Stimulated activated CD4-positive, alpha-beta T cell treated with anti-CD3 and anti-CD28 coated beads, Interleukin-1b, Interleukin-23, amount 100 ng/mL, for 1 hour (primary cell): ENCODE results near the gene NKTR.
A peak's percentile ranks its signal among the peaks of the same experiment; 100 is the strongest.

Source experiments
- DNase-seq, 2 donors: peaks; one replicate each; pipeline ENCODE4 v3.0.0-alpha.2; 2020; ENCODE audit warnings: low read depth in 2 of 2

Gene NKTR

DNA sequence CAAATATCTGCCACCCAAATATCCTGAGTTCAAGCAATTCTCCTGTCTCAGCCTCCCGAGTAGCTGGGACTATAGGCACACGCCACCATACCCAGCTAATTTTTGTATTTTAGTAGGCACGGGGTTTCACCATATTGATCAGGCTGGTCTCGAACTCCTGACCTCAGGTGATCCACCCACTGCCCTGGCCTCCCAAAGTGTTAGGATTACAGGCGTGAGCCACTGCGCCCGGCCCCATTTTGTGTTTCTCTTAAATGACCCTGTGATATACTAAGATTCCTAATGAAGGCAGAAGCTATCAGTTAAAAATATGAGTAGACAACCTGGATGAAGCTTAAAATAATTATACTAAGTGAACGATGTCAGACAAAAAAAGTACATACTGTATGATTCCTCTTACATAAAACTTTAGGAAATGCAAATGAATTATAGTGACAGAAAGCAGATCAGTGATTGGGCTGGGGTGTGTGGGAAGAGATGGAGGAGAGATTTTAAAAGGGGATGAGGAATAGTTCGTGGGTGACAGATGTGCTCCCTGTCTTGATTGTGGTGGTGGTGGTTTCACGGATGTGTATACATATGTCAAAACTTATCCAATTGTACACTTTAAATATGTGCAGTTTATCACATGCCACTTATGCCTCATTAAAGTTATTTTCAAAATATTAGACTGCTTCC lies 81.0 kb downstream of the NKTR start:
- DNase-seq: no peak

DNA sequence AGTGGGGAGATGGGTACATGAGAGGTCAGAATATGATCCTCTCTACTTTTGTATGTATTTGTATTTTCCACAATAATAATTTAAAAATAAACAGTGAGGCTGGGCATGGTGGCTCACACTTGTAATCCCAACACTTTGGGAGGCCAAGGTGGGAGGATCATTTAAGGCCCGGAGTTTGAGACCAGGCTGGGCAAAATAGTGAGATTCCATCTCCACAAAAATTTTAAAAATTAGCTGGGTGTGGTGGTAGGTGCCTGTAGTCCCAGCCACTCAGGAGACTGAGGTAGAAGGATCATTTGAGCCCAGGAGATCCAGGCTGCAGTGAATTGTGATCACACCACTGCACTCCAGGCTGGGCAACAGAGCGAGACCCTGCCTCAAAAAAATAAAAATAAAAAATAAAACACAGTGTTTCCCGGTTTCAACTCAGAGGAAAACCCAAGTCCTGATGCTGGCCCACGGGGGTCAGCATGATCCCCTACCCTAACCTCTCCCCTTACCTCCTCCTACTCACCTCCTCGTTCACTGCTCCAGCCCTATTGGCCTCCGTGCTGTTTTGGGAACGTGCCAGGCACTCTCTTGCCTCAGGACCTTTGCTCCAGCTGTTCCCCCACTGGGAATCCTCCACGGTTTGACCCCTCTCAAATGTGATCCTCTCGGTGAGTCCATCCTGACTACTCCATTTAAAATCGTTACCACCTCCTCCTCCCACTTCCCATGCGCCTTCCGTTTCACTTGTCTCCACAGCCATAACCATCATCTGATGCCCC lies 82.0 kb downstream of the NKTR start:
- no peak for DNase-seq

DNA sequence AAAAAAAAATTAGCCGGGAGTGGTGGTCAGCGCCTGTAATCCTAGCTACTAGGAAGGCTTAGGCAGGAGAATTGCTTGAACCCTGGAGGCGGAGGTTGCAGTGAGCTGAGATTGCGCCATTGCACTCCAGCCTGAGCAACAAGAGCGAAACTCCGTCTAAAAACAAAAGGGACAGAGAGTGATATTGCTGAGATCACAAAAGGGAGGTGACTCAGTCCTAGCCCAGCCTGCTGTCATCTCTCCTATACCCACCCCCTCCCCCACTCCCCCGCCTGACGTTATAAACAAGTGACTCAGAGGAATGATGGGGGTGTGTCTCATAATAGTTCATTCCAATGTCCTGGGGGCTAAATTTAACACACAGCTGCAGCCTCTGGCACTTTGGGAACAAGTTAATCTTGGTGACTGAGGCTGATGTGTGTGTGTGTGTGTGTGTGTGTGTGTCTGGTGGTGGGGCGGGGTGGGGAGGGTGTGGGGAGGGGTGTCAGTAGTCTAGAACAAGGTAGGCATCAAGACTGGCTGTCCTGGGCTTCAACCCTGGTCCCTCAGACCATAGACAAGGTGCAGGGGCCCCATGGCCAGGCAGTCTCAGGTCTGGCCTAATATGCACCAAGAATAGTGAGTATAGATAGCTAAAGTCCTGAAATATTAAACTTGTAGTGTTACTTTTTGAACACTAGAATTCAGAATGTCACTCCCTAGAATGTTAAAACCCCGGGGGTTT lies 83.6 kb downstream of the NKTR start:
- peak in 1 of 2 donors; percentile 7 for DNase-seq

DNA sequence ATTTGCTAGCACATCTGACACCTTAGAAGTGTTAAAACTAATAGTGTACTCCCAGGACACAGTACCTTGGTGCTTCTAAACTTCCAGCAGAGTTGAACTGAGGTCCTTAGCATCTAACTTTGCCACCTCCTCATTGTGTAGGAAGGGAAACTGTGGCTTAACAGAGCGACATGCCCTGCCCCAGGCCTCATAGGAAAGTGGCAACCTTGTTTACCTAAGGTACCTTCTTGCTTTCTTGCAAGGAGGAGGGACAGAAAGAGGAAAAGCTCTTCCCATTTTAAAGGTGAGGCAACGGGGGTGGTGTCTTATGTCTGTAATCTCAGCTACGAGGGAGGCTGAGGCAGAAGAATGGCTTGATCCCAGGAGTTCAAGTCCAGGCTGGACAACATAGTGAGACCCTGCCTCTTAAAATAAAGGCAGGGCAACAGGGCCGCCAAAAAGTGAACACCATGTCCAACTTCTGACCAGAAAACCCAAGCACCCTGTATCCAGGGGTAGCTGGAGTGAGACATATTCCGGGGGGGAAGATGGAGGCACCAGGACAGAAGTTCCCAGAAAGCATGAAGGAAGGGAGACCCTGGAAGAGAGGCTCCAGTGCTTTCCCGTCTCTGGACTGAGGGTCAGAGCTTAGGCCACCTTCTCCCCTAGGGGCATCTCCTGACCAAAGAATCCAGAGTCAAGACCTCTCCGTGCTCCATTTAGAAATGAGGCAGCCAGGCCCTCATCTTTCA lies 84.3 kb downstream of the NKTR start:
- no peak for DNase-seq

DNA sequence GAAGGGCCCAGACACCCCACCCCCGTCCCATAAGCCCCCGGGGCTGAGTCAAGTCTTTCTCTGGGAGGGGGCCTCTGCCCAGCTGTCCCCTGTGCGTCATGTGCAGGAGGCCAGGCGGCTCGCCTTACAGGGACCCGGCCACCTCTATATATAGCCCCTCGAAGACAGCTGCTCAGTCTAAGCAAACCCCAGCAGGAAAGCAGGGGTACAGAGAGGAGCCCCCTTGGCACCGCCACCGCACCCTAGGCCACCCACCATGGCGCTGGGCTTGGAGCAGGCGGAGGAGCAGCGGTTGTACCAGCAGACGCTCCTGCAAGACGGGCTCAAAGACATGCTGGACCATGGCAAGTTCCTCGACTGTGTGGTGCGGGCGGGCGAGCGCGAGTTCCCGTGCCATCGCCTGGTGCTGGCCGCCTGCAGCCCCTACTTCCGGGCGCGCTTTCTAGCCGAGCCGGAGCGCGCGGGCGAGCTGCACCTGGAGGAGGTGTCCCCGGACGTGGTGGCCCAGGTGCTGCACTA lies 84.9 kb downstream of the NKTR start, which contains the start of gene KLHL40:
KLHL40 (plus strand) TSS at position 175 of the 519 bp plus-strand sequence; CDS start at position 257, 82 bp downstream.
- DNase-seq: no peak

DNA sequence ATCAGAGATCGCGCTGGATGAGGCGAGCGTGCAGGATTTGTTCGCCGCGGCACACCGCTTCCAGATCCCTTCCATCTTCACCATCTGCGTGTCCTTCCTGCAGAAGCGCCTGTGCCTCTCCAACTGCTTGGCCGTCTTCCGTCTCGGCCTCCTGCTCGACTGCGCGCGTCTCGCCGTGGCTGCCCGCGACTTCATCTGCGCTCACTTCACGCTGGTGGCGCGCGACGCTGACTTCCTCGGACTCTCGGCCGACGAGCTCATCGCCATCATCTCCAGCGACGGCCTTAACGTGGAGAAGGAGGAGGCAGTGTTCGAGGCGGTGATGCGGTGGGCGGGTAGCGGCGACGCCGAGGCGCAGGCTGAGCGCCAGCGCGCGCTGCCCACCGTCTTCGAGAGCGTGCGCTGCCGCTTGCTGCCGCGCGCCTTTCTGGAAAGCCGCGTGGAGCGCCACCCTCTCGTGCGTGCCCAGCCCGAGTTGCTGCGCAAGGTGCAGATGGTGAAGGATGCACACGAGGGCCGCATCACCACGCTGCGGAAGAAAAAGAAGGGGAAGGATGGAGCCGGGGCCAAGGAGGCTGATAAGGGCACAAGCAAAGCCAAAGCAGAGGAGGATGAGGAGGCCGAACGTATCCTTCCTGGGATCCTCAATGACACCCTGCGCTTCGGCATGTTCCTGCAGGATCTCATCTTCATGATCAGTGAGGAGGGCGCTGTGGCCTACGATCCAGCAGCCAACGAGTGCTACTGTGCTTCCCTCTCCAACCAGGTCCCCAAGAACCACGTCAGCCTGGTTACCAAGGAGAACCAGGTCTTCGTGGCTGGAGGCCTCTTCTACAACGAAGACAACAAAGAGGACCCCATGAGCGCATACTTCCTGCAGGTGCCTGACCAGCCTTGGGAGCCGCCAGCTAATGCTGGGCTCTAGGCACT lies 85.7 kb downstream of the NKTR start:
- no peak for DNase-seq

DNA sequence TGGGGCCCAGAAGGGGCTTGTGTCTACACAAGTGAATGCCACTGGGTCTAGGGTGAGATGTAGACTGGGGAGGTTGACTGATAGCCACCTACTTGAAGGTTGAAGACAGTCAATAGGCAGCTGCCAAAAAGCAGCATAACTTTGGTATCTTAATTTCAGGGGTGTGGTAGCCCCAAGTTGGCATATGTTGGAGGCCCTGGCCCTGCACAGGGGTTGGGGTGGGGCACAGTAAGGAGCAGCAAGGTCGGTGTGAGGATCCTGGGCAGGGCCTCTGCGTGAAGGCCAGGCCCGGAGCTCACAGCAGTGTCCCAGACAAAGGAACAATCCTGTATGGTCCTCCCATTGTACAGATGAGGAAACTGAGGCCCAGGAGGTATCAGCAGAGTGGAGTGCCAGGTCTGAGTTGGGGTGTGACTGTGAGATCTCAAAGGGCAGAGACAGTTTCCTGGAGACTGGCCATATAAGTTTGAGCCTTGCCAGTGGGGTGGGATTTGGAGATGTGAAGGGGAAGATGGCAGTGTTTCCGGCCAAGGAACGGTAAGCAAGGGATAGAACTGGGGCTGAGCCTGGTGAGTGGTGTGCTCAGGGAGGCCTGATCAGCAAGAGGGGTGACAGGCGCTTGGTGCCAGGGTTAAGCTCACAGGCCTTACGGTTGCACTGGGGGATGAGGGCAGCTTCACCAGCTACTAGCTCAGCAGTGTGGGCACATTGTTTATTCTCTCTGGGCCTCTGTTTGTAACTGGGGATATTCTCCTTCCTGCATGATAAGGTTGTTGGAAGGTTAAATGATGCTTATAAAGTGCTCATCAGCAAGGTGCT lies 86.6 kb downstream of the NKTR start:
- no peak for DNase-seq

DNA sequence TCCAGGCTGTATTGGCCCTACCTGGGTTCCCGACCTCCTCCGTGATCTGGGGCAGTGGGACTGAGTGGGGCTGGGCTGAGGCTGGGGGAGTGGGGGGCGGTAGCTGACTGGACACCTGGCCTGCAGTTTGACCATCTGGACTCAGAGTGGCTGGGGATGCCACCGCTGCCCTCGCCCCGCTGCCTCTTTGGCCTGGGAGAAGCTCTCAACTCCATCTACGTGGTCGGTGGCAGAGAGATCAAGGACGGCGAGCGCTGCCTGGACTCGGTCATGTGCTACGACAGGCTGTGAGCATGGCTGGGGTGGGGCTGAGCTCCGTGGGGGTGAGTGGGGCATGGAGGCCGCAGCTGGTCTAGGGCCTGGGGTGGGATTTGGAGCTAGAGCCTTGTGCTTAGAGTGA lies 87.5 kb downstream of the NKTR start:
- no peak for DNase-seq

DNA sequence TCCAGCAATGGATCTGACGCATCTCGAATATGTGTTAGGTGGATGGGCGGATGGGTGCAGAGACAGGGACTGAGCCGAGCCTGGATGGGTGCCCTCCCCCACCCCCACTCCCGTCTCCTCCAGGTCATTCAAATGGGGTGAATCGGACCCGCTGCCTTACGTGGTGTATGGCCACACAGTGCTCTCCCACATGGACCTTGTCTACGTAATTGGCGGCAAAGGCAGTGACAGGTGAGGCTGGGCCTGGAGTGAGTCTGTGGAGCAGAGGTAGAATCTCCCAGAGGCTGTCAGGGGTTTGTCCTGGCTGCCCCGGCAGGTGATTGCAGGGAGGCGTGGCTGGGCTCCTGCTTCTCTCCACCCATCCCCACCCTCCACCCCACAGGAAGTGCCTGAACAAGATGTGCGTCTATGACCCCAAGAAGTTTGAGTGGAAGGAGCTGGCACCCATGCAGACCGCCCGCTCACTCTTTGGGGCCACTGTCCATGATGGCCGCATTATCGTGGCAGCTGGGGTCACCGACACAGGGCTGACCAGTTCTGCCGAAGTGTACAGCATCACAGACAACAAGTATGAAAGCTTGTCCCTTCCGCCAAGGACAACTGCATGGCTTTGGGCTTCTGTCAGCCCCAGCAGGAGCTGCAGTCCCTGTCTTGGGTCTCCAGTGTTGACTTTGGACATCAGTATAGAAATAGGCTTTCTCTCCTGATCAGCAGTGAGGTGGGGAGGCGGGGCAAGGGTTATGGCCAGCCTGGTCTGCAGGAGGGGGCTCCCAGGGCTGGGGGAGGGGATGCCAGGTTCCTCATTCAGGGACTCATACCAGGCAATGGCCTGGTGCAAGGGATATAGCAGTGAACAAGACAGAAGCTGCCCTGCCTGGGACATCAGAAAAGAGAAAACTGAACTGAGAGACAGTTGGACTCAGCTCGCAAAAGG lies 88.3 kb downstream of the NKTR start:
- no peak for DNase-seq

DNA sequence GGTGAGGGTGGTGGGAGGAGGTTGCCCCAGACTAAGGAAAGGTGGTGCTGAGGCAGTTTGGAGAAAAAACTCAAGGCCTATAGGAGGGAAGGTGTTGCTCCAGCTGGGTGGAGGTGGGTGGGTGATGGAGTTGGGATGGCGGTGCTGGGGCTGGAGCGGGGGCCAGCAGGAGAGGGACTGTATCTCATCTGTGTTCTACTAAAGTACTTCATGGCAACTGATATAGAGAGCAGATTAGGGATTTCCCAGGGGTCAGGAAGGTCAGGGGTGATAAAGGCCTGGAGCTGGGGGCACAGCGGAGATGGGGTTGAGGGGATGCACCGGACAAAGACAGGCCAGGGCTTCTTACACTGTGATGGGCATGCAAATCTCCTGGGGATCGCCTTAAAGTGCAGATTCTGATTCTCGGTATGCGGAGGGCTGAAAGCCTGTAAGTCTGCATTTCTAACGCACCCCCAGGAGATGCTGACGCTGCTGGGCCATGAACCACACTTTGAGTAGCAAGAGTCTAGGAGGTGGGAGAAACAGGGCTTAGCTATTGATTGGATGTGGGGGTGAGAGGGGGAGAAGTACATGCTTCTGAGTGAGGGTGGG lies 89.0 kb downstream of the NKTR start:
- no peak for DNase-seq

DNA sequence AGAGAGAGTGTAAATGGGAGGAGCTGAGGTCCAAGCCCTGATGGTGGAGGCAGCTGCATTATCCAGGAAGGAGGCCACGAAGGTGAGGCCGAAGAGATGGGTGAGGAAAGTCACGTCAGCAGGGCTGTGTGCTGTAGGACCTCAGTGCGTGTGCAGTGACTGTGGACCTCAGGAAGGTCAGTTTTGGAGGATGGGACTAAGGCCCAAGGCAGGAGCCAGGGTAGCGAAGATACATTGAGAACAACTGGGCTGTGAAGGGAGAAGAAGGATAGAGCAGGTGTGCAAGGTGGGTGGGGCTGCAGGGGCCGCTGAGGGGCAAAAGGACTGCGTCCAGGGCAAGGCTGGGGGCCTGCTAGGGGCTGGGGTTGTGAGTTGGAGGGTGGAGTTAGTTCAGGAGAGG lies 89.7 kb downstream of the NKTR start:
- no peak for DNase-seq

DNA sequence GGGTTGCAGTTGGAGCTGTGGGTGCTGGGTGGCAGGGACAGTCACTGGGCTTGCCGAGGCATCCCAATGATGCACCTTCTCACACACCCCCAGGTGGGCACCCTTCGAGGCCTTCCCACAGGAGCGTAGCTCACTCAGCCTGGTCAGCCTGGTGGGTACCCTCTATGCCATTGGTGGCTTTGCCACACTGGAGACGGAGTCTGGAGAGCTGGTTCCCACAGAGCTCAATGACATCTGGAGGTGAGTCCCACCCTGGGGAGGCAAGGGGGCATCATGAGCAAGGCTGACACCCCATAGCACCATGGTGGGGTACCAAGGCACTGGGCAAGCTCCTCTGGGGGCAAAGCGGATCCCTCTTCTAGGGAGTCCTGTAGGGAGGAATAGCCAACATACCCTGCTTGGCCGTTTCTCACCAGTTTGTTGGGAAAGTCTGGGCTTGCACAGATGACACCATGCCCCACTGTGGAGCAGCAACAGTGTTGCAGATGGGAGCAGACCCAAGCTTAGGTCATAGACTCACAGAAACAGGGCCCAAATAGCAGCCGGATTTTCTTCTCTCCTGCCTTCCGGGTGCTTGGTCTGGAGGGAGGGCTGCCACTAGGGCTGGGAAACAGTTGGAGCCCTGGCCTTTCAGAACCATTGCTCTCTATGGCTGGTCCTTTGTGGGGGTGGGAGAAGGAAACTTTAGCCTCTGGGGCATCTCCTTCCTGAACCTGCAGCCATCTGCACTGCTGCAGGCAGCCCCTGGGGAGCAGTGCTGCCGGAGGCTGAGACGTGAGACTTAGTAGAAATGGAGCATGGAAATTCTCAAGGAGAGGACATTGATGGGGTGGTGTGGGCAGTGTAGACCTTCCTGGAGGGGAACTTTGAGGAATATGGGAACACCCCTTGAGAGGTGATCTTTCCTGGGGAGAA lies 90.5 kb downstream of the NKTR start:
- DNase-seq: no peak

DNA sequence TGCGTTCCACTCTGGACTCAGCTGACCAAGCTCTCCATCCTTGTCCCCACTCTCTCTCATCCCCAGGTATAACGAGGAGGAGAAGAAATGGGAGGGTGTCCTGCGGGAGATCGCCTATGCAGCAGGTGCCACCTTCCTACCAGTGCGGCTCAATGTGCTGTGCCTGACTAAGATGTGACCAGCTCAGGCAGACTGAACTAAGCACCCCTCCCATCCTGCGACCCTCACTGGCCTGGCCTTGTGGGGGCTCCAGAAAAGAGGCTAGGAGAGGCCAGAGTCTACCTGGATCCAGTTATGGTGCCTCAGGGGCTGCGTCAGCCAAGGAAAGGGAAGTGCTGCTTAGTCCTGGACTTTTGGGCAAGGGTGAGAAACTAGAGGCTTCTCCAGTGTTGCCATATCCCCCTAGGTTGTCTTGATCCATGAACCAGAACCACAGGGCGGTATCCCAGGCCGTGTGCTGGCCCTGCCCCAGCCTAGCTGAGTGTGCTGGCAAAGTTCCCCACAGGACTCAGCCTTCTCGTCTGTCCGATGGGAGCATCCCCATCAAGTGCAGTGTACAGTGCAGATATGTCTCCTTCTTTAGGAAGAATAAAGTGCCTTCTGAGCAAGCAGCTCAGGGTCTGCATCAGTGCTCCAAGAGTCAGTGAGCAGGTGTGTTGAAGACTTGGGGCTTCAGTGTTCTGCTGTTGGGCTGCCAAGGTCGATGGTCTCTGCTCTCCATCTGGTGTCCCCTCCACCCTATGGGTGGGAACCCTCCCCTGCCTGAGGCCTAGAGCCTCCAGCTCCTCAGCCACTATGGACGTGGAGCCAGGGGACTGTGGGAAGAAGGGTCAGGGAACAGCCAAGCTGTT lies 91.6 kb downstream of the NKTR start:
- no peak for DNase-seq

DNA sequence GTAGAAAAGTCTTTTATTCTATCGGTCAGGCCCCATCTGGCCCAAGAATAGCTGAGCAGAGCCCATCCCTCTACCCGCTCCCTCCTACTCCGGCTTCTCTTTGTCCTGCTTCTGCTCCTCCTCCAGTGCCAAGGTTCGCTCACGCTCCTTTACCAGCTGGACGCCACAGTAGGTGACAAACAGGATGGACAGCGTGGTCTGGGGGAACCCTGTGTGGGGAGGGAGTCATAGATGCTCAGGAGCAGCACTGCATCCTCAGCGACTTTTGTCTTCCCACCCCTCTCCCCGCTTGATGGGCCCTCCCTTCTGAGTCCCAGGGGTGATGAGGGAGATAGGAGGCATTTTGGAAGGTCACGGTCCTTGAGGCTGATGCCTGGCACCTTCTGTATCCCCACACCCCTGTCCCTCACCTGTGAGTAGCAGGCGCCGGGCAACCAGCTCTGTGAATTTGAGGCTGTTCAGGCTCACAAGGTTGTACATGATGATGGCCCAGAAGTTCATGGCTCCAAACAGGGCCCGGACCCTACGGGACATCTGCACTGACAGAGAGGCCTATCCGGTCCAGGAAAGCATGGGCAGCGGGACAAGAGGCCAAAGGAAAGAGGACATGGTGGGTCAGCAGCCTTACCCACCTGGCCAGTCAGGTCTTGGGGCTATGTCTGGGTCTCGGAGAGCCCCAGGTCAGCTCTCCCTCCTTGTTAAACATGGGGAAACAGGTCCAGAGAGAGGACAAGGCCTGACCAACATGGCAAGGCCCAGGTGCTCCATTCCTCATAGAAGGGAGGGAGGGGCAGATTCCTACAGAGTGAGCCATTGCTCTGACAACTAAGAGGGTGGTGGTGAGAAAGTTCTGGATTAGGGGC lies 92.4 kb downstream of the NKTR start:
- DNase-seq: no peak

DNA sequence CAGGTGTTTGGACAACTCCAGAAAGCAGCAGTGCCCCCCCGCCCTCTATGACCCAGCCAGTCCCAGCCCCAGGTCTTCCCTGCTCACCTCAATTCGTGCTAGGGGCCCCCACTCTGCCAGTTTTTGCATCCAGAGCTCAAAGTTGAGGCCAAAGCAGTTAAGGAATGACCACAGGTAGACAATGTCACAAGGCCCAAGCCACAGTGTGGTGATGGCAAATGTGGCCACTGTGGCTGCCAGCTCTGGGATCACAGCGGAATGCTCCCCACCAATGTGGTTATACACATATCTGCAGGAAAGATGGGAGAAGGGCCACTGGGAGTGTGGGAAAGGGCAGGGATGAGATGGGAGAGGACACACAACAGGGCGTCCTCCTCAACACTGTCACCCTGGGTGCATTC lies 93.0 kb downstream of the NKTR start:
- no peak for DNase-seq
